ENCODE measurements around the gene MYLK4. TPM values are rescaled to one million over a fixed set of nuclear protein-coding genes. Genes with fewer than 3 reads are reported as not detected.

MYLK4 gene
- polyA plus RNA-seq, 1 donor from 2014 or later, result 1.3 TPM

- H3K9me2 ChIP-seq (ENCODE audit: insufficient read depth, low read length), result no peaks in the 10 kb centered on the region
- no peaks in the 10 kb centered on the region for H3F3A ChIP-seq (ENCODE audit: insufficient read depth, low read length, poor library complexity, severe bottlenecking)
- TF ChIP-seq POLR2AphosphoS5 (IDR thresholded peaks at IDR 0.05) (no peak), REST (IDR thresholded peaks at IDR 0.05; ENCODE audit: borderline replicate concordance) (no peak), SMC3 (conservative IDR thresholded peaks at IDR 0.05; ENCODE audit: poor library complexity) (no peak), TAF1 (IDR thresholded peaks at IDR 0.05; ENCODE audit: low read depth) (no peak)
- H3K27ac ChIP-seq (ENCODE audit: low read length), result no peak overlapping the region
- H3K9ac ChIP-seq (ENCODE audit: low read length), result no peak overlapping the region
- no peaks in the 10 kb centered on the region for H3K27me3 ChIP-seq (ENCODE audit: insufficient read depth, low read depth, low read length)
- H3K36me3 ChIP-seq (ENCODE audit: insufficient read depth, low read length), result no peaks in the 10 kb centered on the region
- no peak overlapping the region for H3K4me2 ChIP-seq (ENCODE audit: low read length)
- H3K79me2 ChIP-seq (replicated peaks; ENCODE audit: insufficient read depth, low read length), result no peaks in the 10 kb centered on the region
- no peak overlapping the region for H2AFZ ChIP-seq (ENCODE audit: low read depth, low read length)
- no peak overlapping the region for H3K4me3 ChIP-seq (ENCODE audit: low read length)
- no peaks in the 10 kb centered on the region for H3K9me3 ChIP-seq (ENCODE audit: low read length)
- no peaks in the 10 kb centered on the region for H4K20me1 ChIP-seq (ENCODE audit: insufficient read depth)
Measured at GRCh38 chr6:2674857-2675256, 75.9 kb downstream of the MYLK4 start.

- H3K9me2 ChIP-seq (ENCODE audit: insufficient read depth, low read length), result no peaks in the 10 kb centered on the region
- no peaks in the 10 kb centered on the region for H3K79me2 ChIP-seq (replicated peaks; ENCODE audit: insufficient read depth, low read length)
- no peaks in the 10 kb centered on the region for H3K36me3 ChIP-seq (ENCODE audit: insufficient read depth, low read length)
- H3K9ac ChIP-seq (ENCODE audit: low read length), result no peak overlapping the region
- no peaks in the 10 kb centered on the region for H3F3A ChIP-seq (ENCODE audit: insufficient read depth, low read length, poor library complexity, severe bottlenecking)
- H3K9me3 ChIP-seq (ENCODE audit: low read length), result no peaks in the 10 kb centered on the region
- H3K27ac ChIP-seq (ENCODE audit: low read length), result no peak overlapping the region
- no peaks in the 10 kb centered on the region for H4K20me1 ChIP-seq (ENCODE audit: insufficient read depth)
- H3K27me3 ChIP-seq (ENCODE audit: insufficient read depth, low read depth, low read length), result no peaks in the 10 kb centered on the region
- TF ChIP-seq TAF1 (IDR thresholded peaks at IDR 0.05; ENCODE audit: low read depth) (no peak), EZH2 (IDR thresholded peaks at IDR 0.05; ENCODE audit: borderline replicate concordance, insufficient read depth, low read length, poor library complexity, severe bottlenecking) (no peak), REST (IDR thresholded peaks at IDR 0.05; ENCODE audit: borderline replicate concordance) (no peak), RAD21 (conservative IDR thresholded peaks at IDR 0.05) (no peak), MXI1 (conservative IDR thresholded peaks at IDR 0.05; ENCODE audit: poor library complexity, severe bottlenecking) (no peak), CTCF (IDR thresholded peaks at IDR 0.05; ENCODE audit: poor library complexity, severe bottlenecking) (no peak), EP300 (conservative IDR thresholded peaks at IDR 0.05; ENCODE audit: poor library complexity, severe bottlenecking) (no peak), POLR2AphosphoS5 (IDR thresholded peaks at IDR 0.05) (no peak), SMC3 (conservative IDR thresholded peaks at IDR 0.05; ENCODE audit: poor library complexity) (no peak)
- no peak overlapping the region for H3K4me3 ChIP-seq (ENCODE audit: low read length)
- no peak overlapping the region for H2AFZ ChIP-seq (ENCODE audit: low read depth, low read length)
- no peak overlapping the region for H3K4me2 ChIP-seq (ENCODE audit: low read length)
Measured at GRCh38 chr6:2669067-2669700, 81.5 kb downstream of the MYLK4 start.
